Mesendoderm (in vitro differentiated cells): ENCODE data around the gene TMIE.
"Not testable (repeated sequence)": the region's sequence is repeated elsewhere in the genome, so short reads cannot be mapped to it uniquely, and the experiment has no call there.

Experiments
- DNase-seq: peaks from one replicate; pipeline ENCODE4 v3.0.0; 2013
- H2AK5ac ChIP-seq: 2 replicates; pipeline ENCODE4 v1.6.1; 2013; ENCODE audit warnings: low read length, inconsistent platforms
- H2BK120ac ChIP-seq: 2 replicates; pipeline ENCODE4 v1.6.1; 2013; ENCODE audit warnings: low read depth, mild to moderate bottlenecking, low read length, moderate library complexity, mixed read lengths
- H2BK15ac ChIP-seq: replicated peaks from 2 replicates; pipeline ENCODE4 v1.6.1; 2013; ENCODE audit warnings: low read depth, mild to moderate bottlenecking, moderate library complexity
- H2BK5ac ChIP-seq: 2 replicates; pipeline ENCODE4 v1.6.1; 2013; ENCODE audit warnings: low read length, inconsistent platforms
- H3K18ac ChIP-seq: 2 replicates; pipeline ENCODE4 v1.6.1; 2013; ENCODE audit warnings: mild to moderate bottlenecking, low read length, mixed read lengths
- H3K23ac ChIP-seq: one replicate; pipeline ENCODE4 v1.6.1; 2013; ENCODE audit warnings: low read length
- H3K27ac ChIP-seq: 2 replicates; pipeline ENCODE4 v1.5.1; 2013; ENCODE audit warnings: low read depth, mild to moderate bottlenecking, inconsistent platforms, low read length, moderate library complexity
- H3K27me3 ChIP-seq: 2 replicates; pipeline ENCODE4 v1.6.1; 2013; ENCODE audit warnings: low read length, control low read depth, mild to moderate bottlenecking, inconsistent platforms; ENCODE audit not compliant: insufficient read depth, poor library complexity
- H3K36me3 ChIP-seq: 2 replicates; pipeline ENCODE4 v1.6.1; 2013; ENCODE audit warnings: low read length, inconsistent platforms; ENCODE audit not compliant: control insufficient read depth, insufficient read depth
- H3K4ac ChIP-seq: one replicate; pipeline ENCODE4 v1.6.1; 2013; ENCODE audit warnings: low read depth, mild to moderate bottlenecking, low read length, moderate library complexity
- H3K4me1 ChIP-seq: 2 replicates; pipeline ENCODE4 v1.6.1; 2013; ENCODE audit warnings: low read depth, low read length, inconsistent platforms; ENCODE audit not compliant: control insufficient read depth
- H3K4me2 ChIP-seq: 2 replicates; pipeline ENCODE4 v1.6.1; 2013; ENCODE audit warnings: low read length
- H3K4me3 ChIP-seq: 2 replicates; pipeline ENCODE4 v1.5.1; 2013; ENCODE audit warnings: mild to moderate bottlenecking, low read length
- H3K56ac ChIP-seq: one replicate; pipeline ENCODE4 v1.6.1; 2013; ENCODE audit warnings: low read length
- H3K79me1 ChIP-seq: 2 replicates; pipeline ENCODE4 v1.6.1; 2013; ENCODE audit warnings: low read length, inconsistent platforms
- H3K79me2 ChIP-seq: 2 replicates; pipeline ENCODE4 v1.6.1; 2013; ENCODE audit warnings: mild to moderate bottlenecking, low read length; ENCODE audit not compliant: control insufficient read depth, insufficient read depth
- H3K9ac ChIP-seq: 2 replicates; pipeline ENCODE4 v1.6.1; 2013; ENCODE audit warnings: low read length, inconsistent platforms
- H4K5ac ChIP-seq: one replicate; pipeline ENCODE4 v1.6.1; 2013; ENCODE audit warnings: low read length
- H4K8ac ChIP-seq: one replicate; pipeline ENCODE4 v1.6.1; 2013; ENCODE audit warnings: low read depth, mild to moderate bottlenecking, control low read depth, low read length, moderate library complexity
- WGBS: extraction: QIAGEN DNeasy Blood & Tissue Kit; methylation state at CpG from one replicate; pipeline ENCODE4 v1.1.7; 2013; ENCODE audit warnings: low lambda C conversion rate, missing lambda C conversion rate; ENCODE audit not compliant: insufficient coverage; ENCODE audit errors: extremely low coverage; 5-methylcytosine and 5-hydroxymethylcytosine counted together

Gene TMIE

DNA sequence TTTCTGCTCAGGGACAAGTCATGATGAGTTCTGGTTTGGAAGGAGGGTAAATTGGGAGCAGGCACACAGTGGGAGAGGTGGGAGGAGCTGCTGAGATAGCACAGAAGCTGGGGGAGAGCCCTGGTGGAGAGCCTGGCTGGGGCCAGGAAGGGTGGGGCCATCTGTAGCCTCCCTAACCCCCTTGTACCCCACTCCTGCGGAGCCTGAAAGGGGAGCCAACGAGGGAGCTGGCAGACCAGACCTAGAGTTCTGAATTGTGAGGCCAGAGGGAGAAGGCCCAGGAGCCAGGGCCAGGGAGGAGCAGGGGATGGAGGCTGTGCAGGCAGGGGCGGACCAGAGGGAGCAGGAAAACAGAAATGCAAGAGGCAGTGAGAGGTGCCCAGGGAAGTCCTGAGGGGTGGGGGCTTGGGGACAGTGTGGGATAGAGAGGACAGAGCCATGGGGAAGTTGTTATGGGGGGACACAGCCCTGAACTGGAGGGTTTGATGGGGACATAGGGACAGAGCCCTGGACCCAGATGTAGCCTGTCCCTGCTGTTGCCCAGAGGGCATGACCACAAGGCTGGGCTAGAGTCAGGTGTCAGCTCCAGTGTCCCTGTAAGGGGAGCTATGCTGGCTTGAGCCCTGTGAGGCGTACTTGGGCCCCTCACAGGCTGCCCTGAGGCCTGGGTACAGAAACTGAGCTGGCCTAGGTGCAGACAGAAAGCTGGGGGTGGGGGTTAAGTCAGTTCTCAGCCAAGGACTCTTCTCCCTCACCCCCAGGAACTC, 1.2 kb downstream of the TMIE start:
- DNase-seq = no peak
- H3K4me2 ChIP-seq = no peak overlapping the region
- WGBS = no CpG with 5 or more reads among the region's 4 CpGs

GRCh38 chr3:46703013-46703520, 1.9 kb downstream of the TMIE start:
- Histone ChIP-seq H3K79me1 (no peaks in the 10 kb centered on the region), H3K4me1 (peaks cover 4% of the 10 kb centered on the region), H3K79me2 (no peaks in the 10 kb centered on the region), H2BK5ac (no peak overlapping the region), H3K4me2 (no peak overlapping the region), H3K18ac (no peak overlapping the region), H3K36me3 (no peaks in the 10 kb centered on the region), H3K4ac (no peak overlapping the region), H3K27ac (no peak overlapping the region), H2BK15ac (no peak overlapping the region), H3K4me3 (no peak overlapping the region), H3K27me3 (no peaks in the 10 kb centered on the region), H4K5ac (no peak overlapping the region), H2AK5ac (no peak overlapping the region), H3K56ac (peak overlapping the region; percentile 15), H2BK120ac (no peak overlapping the region), H4K8ac (no peak overlapping the region), H3K23ac (peak overlapping the region; percentile 80), H3K9ac (no peak overlapping the region)
- no peak for DNase-seq
- WGBS = no CpG with 5 or more reads among the region's 4 CpGs

More for the DNA sequence above, 1.2 kb downstream of the TMIE start:
- no peak overlapping the region for H2BK15ac ChIP-seq
- no peak overlapping the region for H3K18ac ChIP-seq
- H3K4me1 ChIP-seq = peaks cover 4% of the 10 kb centered on the region
- H3K9ac ChIP-seq = no peak overlapping the region
- no peaks in the 10 kb centered on the region for H3K27me3 ChIP-seq
- H4K8ac ChIP-seq = no peak overlapping the region
- no peak overlapping the region for H3K4me3 ChIP-seq
- no peak overlapping the region for H2BK5ac ChIP-seq
- no peak overlapping the region for H3K27ac ChIP-seq
- peak overlapping the region; percentile 49 for H3K56ac ChIP-seq
- no peak overlapping the region for H3K4ac ChIP-seq
- no peak overlapping the region for H4K5ac ChIP-seq
- no peak overlapping the region for H2BK120ac ChIP-seq
- H3K79me1 ChIP-seq = no peaks in the 10 kb centered on the region
- H3K23ac ChIP-seq = no peak overlapping the region
- H2AK5ac ChIP-seq = no peak overlapping the region
- H3K36me3 ChIP-seq = no peaks in the 10 kb centered on the region
- no peaks in the 10 kb centered on the region for H3K79me2 ChIP-seq

DNA sequence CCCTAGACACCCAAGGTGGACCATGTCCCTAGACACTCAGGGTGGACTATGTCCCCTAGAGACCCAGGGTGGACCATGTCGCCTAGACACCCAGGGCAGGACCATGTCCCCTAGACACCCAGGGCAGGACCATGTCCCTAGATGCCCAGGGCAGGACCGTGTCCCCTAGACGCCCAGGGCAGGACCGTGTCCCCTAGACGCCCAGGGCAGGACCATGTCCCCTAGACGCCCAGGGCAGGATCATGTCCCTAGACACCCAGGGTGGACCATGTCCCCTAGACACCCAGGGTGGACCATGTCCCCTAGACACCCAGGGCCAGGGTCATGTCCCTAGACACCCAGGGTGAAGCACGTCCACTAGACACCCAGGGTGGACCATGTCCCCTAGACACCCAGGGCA, 3.2 kb downstream of the TMIE start:
- not testable (repeated sequence) for H3K4me1 ChIP-seq, H3K4ac ChIP-seq, H3K4me2 ChIP-seq, H3K18ac ChIP-seq, H3K79me2 ChIP-seq, H4K5ac ChIP-seq, H3K36me3 ChIP-seq, H3K4me3 ChIP-seq, H2AK5ac ChIP-seq, H3K23ac ChIP-seq, H2BK15ac ChIP-seq, H3K79me1 ChIP-seq, H3K27me3 ChIP-seq, H3K9ac ChIP-seq, H3K56ac ChIP-seq, H3K27ac ChIP-seq, H2BK5ac ChIP-seq, H2BK120ac ChIP-seq, DNase-seq, H4K8ac ChIP-seq
- WGBS = no CpG with 5 or more reads among the region's 7 CpGs

DNA sequence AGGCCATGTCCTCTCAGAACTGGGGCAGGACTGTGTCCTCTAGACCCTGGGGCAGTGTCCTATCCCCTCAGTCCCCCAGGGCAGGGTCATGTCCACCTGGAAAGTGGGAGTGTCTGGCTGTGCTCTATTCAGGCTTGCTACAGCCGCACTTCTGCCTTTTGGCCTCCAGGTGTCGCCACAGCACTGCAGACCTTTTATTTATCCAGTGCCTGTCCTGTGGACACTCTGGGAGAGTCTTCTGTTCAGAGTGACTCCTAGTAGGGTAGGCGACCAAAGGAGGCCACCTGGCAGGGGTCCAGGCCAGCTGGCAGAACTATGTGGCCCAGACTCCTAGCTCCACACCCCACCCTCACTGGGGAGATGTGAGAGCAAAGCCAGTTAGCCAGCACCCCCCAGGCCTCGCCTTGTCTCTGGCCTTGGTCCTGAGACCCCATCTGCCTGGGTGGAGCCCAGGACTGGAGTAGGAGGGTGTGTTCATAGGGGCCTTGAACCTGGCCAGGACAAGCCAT, 3.9 kb downstream of the TMIE start:
- no peak overlapping the region for H3K56ac ChIP-seq
- H3K27me3 ChIP-seq = no peaks in the 10 kb centered on the region
- WGBS = no CpG with 5 or more reads among the region's 4 CpGs
- H3K79me2 ChIP-seq = no peaks in the 10 kb centered on the region
- no peak overlapping the region for H3K18ac ChIP-seq
- H3K4ac ChIP-seq = no peak overlapping the region
- no peak overlapping the region for H3K4me3 ChIP-seq
- peaks cover 4% of the 10 kb centered on the region for H3K4me1 ChIP-seq
- no peak overlapping the region for H2AK5ac ChIP-seq
- no peak overlapping the region for H3K27ac ChIP-seq
- H3K9ac ChIP-seq = no peak overlapping the region
- no peak overlapping the region for H4K5ac ChIP-seq
- no peaks in the 10 kb centered on the region for H3K79me1 ChIP-seq
- H2BK15ac ChIP-seq = no peak overlapping the region
- H4K8ac ChIP-seq = no peak overlapping the region
- no peak overlapping the region for H3K4me2 ChIP-seq
- no peak overlapping the region for H2BK120ac ChIP-seq
- no peaks in the 10 kb centered on the region for H3K36me3 ChIP-seq
- H2BK5ac ChIP-seq = no peak overlapping the region
- no peak overlapping the region for H3K23ac ChIP-seq
- peak; percentile 85 for DNase-seq

- Histone ChIP-seq H3K9ac (no peak overlapping the region), H3K4me2 (no peak overlapping the region), H4K5ac (no peak overlapping the region), H3K27me3 (no peaks in the 10 kb centered on the region), H2BK5ac (no peak overlapping the region), H3K4me1 (peaks cover 4% of the 10 kb centered on the region), H3K23ac (no peak overlapping the region), H3K36me3 (no peaks in the 10 kb centered on the region), H3K79me1 (no peaks in the 10 kb centered on the region), H2BK15ac (no peak overlapping the region), H3K4ac (no peak overlapping the region), H3K4me3 (no peak overlapping the region), H3K27ac (no peak overlapping the region), H3K79me2 (no peaks in the 10 kb centered on the region), H2BK120ac (no peak overlapping the region), H4K8ac (no peak overlapping the region), H3K18ac (no peak overlapping the region), H3K56ac (peak overlapping the region; percentile 18), H2AK5ac (no peak overlapping the region)
- DNase-seq = peak; percentile 87
- no CpG with 5 or more reads among the region's 19 CpGs for WGBS
These were observed 4.8 kb downstream of the TMIE start for GRCh38 chr3:46705751-46706552.
